Measurements from ENCODE around the gene AGO3.
"Not testable (repeated sequence)": the region's sequence is repeated elsewhere in the genome, so short reads cannot be mapped to it uniquely, and the experiment has no call there.

AGO3 gene

DNA sequence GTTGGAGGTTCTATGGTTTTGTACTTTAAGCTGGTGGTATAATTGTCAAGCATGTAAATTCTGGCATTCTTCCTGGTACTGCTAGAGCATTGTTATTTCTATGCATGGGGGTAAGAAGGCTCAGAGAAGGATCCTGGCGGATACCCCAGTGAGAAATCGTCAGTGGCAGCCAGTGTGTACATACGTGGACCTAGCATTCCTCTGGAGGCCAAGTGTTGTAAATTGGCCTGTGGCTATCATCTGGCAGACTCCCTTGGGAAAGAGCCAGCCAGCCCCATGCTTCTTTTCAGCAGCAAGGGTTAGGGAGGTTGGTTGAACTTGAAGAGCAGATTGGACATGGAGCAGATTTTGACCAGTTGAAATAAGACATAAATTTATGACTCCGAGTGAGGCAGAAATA is 5.2 kb upstream of the AGO3 start:
- no peak for DNase-seq (ENCODE audit: low spot score)

DNA sequence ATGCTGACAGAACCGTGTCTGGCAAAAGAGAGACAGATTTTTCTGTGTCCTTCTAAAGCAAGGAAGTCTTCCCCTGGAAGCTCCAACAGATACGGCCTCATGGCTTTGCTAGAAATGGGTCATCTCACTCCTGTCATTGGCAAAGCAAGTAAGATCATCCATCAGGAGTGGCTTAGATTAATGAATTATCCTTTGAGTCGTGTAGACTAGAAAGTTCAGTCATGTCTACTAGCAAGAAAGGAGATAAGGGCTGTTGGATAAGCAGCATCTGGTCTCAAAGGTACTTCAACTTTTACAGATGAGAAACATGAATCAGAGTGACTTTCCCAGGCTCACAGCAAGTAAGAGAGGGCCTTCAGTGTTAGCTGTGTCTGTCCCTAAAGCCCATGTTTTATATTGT is 3.4 kb upstream of the AGO3 start:
- no peak for DNase-seq (ENCODE audit: low spot score)

DNA sequence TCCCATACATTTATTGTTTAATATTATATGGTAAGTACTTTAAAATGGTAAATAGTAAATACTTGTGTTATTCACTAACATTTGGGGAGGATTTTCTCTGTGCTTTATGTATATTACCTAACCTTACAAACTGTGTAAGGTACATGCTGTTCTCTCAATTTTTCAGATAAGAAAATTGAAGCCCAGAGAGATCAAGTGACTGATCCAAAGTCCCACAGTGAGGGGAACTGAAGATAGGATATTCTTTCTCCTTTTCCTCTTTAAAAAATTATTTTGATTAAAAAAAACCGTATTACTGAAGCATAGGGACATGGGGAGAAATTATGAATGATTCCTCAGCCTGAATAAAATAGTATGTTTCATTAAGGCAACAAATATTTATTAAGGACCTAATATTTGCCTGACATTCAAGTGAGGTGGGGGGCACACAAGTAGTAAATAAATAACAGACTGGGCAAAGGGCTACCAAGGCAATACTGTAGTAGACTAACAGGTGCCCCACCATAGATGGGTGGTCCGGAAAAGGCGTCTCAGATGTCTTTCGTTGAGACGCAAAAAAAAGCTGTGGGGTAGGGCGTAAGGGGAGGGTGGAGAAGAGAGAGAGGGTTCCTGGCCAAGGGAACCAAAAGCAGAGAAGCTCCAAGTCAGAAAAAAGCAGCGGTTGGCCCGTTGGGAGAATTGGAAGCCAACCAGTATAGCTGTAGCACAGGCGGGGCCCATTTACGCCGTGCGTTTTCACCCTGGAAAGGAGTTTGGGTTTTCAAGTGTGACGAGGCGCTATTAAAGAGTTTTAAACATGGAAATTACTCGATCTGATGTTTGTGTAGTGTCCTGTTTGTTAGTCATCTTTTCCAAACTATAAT is 944 bp upstream of the AGO3 start:
- DNase-seq (ENCODE audit: low spot score): peak; percentile 61

DNA sequence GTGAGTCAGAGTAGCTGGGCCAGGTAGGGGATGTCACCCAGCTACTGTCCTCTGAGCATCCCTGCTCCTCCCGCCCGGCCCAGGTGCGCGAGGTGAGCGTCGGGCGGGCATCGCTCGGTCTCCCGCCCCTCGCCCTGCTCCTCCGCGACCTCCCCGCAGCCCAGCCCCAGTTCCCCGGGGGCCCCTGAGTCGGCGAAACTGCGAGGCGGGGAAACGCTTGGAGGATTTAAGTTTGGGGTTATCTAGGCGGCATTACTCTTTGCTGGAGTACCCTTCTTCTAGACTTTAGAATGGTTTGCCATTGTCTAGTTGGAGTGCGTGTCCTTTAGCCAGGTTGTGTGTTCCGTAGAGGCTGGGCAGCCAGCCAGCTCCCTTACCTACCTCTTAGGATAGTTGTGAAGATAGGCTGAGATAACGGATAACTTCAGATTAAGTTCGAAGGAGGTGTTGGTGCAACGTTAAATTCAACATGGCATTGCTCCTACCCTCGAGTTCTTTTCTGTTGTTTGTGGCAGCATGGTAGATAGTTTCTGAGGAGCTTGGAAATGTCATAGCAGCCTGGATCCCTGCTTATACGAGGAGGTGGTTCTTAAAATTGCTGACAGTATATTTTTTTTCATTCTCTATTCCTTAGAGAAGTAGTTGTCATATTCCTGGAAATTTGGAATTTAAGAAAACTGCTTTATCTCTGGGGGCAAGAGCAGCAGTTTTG is 697 bp downstream of the AGO3 start:
- DNase-seq (ENCODE audit: low spot score): peak; percentile 25

DNA sequence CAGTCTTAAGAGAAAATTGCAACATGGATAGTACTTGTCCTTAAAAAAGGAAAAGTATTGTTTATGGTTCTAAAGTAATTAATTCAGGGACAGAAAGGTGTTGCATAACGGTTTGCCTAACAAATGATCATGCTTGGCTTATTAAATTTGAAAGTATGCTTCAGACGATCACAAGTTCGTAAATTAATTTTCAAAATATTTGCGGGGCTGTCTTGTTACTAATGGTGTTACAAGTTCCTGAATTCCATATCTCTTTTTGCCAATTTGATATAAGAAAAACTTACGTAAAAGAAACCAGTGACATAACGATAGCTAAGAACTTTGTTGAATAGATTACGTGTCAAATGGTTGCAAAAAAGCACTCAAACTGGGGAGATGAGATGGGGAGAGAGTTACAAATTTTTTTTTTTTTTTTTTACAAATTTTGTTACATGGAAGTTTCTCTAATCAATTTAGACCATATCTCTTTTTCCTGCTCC is 1.3 kb downstream of the AGO3 start:
- DNase-seq (ENCODE audit: low spot score): no peak

DNA sequence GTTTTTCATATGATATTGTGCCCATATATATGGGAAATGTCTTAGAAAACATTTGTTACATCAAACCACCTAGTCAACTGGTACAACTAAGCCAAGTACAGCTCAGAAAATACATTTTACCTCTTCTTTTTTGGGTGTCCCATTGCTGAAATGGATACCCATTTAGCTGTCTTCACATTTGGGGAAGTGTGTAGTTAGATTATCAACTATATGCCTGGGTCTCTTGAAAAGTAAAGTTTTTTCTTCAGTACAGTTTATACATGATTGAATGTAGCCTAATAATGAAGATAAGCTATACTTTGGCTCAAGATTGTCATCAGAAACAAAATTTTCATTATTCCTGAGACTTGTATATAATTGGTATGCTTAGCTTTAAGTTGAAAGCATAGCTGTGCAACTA is 2.0 kb downstream of the AGO3 start:
- DNase-seq (ENCODE audit: low spot score): no peak

DNA sequence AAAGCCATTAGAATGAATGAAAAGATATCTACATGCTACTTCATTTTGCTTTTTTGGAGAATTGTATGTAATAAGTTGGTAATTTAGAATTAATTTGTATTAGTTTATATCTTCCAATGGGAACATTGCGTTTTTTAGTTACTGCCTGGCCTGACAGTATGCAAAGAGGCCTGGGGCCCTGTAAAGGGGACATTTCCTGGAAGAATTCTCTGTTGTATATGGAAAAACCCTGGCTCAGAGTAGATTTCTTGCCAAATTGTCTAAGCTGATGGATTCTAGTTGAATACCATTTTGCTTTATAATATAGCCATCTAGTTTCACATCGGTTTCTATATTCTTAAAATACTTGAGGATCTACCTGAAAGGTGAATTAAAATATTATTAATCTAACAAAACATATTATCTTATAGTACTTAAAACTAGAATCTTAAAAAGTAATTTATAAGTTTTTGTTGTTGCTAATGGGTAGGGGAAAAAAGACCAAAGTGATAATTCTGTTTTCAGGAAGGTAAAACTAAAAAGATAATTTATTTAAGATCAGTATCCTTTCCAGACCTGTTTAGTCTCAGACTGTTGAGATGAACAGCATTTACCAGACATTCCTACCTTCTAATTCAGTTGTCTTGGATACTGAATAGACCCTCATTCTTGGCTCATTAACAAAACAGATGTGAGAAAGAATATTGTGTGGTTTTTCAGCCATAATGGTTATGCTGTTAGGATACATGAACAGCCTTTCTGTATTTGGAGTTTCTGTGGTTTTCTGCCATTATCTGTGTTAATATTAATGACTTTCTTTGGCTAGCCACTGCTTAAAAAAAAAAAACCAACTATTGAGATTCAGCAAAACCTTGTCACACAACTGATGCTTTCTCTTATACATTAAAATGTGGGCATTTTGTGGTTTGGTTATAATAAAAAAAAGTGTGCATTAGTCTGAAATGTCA is 4.8 kb downstream of the AGO3 start:
- DNase-seq (ENCODE audit: low spot score): no peak

DNA sequence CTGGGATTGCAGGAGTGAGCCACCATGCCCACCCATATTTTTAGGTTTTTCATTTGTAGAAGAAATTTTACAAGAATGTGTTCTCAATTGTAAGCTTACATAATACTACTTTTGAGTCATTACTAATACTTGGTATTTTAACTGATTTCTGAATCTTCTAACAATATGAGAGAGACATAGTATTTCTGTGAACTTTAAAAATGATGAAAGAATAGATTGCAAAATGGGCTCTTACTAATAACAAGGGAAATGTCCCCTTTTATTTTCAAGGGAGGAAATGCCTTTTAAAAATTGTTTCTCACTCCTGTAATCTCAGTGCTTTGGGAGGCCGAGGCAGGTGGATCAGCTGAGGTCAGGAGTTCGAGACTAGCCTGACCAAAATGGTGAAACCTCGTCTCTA is 5.9 kb downstream of the AGO3 start:
- no peak for DNase-seq (ENCODE audit: low spot score)

DNA sequence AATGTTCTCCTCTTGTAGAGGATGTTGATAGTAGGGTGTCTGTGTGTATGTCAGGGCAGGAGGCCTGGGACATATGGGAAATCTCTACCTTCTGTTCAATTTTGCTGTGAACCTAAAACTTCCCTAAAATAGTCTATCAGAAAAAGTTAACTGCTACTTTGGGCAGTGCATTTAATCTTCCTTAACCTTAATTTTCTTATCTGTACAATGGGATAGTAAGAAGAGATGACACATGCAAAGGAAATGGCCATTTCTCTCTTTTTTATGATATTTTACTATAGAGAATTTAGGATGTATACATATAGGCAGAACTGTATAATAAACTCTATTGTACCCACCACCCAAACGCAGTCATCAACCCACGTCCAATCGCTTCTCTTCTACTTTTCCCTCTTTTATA is 8.6 kb downstream of the AGO3 start:
- no peak for DNase-seq (ENCODE audit: low spot score)

DNA sequence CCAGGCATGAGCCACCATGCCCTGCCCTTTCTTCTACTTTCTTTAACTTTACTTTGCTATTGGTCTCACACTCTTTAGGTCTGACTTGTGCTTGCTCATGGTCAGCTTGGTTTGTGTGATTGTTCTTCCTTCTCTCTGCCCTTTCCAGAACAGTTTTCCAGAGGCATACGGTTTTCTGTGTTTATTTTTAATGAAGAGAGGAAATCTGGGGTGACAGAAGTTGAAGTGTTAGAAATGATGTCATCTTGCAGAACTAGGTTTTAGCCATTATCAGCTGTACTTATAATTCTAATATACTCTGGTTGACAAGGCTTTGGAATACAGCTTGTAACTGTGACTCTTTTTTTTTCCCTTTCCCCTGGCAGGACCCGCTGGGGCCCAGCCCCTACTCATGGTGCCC is 14.4 kb downstream of the AGO3 start:
- DNase-seq (ENCODE audit: low spot score): no peak

DNA sequence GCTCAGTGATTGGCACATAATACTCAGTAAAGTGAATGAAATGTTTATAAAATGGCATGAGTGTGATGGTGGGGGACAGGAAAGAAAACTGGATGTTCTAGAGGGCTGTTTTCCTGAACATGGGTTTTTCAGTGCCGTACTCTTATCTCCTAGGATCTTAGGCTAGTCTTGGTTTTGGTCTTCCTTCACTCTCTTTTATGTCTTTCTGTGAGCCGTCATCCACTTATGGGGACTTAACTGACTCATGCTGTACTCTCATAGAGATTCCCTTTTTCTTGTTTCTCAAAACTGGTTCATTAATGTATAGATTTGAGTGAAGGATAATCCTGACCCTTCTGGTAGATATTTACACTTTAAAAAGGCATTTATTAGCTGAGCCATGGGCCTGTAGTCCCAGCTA is 16.6 kb downstream of the AGO3 start:
- no peak for DNase-seq (ENCODE audit: low spot score)

DNA sequence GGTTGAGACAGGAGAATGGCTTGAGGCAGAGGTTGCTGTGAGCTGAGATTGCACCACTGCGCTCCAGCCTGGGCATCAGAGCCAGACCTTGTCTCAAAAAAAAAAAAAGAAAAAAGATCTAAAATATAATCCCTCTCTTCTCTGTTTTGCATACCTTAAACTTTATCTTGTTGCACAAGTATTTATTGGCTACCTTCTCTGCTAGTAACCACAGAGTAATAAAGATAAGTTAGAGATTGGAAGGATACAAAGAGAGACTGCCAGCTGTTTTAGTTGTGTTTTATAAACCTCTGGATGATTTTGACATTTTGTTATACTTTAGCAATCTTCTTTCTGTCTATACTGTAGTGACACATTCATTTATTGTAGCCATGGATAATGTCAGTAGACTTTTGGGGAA is 27.7 kb downstream of the AGO3 start:
- no peak for DNase-seq (ENCODE audit: low spot score)

DNA sequence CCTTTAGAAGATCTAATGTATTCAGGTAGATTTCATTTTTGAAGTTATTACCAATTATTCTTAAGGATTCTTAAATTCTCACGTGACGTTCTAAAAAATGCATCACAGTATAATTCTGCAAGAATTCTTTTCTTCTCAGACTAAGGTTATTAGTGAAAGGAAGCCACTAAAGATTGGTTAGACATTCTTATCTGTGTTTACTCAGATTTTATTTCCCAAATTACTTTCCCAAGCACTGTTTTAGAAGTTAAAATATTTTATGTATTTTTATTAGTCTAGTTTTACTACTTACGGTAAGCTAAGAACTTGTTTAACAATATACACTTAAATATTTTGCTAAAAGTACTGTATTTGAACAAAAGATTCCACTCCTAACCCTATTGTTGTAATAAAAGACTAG is 28.4 kb downstream of the AGO3 start:
- no peak for DNase-seq (ENCODE audit: low spot score)

DNA sequence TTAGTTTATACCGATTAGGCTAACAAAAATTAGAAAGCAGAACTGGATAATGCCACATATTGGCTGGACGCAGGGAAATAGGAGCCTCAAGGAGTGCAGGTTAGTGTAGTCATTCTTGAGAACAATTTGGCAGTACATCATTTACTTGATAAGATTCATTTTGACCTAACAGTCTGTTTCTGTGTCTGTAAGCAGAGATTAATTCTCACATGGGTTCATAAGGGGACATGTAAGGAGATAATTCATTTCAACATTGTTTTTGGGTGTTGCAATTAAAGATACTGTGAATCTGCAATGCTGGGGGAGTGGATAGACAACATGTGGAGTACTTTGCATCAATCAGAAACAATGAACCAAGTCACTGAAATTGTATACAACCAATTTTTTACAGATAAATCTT is 32.0 kb downstream of the AGO3 start:
- DNase-seq (ENCODE audit: low spot score): no peak

DNA sequence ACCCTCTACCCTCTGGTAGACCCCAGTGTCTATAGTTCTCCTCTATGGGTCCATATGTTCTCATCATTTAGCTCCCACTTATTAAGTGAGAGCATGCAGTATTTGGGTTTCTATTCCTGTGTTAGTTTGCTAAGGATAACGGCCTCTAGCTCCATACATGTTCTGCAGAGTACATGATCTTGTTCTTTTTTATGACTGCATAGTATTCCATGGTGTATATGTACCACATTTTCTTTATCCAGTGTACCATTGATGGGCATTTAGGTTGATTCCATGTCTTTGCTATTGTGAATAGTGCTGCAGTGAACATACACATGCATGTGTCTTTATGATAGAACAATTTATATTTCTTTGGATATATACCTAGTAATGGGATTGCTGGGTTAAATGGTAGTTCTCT is 33.4 kb downstream of the AGO3 start:
- DNase-seq (ENCODE audit: low spot score): not testable (repeated sequence)

DNA sequence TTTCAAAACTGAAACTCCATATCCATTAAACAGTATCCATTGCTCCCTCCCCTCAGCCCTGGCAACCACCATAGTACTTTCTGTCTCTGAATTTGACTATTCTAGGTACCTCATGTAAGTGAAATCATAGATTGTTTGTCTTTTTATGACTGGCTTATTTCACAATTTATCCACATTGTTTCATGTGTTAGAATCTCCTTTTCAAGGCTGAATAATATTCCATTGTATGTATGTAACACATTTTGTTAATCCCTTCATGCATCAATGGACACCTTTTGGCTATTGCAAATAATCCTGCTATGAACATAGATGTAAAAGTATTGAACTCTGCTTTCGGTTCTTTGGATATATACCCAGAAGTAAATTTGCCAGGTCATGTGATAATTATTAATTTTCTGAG is 37.5 kb downstream of the AGO3 start:
- DNase-seq (ENCODE audit: low spot score): no peak

DNA sequence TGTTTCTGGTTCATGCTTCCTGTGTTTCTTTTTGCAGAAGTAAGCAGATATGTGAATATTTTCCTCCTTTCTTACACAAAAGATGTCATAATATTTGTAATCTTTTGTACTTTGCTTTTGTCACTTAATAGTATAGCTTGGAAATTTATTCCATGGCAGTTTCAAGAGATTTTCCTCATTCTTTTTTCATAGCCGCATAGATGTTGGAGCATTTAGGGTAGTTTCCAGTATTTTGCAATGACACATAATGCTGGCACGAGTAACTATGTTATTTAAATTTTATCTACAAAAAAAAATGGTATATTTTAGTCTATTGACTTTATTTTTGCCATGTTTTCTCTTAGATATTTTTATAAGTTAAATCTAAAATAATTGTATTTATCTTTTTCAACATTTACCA is 40.7 kb downstream of the AGO3 start:
- no peak for DNase-seq (ENCODE audit: low spot score)

DNA sequence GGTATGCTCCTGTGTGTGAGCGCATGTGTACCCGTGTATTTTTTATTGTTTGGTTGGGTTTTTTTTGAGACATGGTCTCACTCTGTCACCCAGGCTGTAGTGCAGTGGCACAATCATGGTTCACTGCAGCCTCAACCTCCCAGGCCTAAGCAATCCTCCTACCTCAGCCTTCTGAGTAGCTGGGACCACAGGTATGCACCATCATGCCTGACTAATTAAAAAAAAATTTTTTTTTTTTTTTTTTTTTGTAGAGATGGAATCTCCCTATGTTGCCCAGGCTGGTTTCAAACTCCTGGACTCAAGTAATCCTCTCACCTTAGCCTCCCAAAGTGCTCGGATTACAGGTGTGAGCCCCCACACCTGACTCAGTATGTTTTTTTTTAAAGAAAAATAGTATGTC is 41.7 kb downstream of the AGO3 start:
- DNase-seq (ENCODE audit: low spot score): not testable (repeated sequence)

DNA sequence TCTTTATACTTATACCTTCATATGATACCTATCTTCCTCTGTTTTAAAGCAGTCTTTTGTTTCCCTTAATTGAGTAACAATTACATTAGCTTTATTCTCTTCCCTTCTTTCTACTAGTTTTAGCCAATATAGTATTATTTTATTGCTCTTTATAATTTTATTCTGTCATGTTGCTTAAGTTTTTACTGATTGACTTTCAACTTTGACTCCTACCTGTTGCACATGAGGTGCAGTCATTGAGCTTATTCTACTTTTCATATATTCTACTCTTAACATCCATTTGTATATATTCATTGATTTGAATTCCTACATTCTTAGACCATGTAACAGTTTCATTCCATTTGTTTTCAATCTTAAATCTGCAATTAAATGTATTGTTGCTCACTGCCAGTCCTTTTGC is 49.2 kb downstream of the AGO3 start:
- DNase-seq (ENCODE audit: low spot score): no peak

DNA sequence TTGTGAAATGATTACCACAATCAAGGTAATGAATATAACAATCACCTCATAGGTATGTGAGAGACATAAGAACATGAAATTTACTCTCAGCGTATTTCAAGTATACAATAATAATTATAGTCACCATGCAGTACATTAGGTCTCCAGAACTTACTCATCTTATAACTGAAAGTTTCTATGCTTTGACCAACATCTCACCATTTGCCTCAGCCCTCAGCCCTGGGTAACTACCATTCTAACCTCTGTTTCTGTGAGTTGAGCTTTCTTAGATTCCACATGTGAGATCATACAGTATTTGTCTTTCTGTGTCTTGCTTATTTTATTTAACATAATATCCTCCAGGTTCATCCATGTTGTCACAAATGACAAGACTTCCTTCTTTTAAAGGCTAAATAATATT is 57.3 kb downstream of the AGO3 start:
- no peak for DNase-seq (ENCODE audit: low spot score)

DNA sequence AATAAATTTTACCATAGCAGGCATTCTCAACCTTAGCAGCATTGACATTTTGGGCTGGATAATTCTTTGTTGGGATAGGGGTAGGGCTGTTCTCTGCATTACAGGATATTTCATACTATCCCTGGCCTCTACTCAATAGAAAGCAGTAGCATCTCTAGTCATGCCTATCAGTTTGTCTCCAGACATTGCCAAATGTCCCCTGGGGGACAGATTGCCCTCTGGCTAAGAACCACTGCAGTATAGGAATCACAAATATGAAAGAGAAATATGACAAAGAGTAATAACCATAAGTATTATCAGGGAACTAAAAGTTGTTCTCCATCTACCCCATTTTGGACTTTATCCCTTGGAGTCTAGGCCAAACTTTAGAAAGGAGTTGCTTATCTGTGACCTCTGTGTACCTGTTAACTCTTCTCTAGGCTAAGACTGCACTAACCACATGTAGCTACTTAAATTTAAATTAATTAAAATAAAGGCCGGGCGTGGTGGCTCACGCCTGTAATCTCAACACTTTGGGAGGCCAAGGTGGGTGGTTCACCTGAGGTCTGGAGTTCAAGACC is 76.1 kb downstream of the AGO3 start:
- no peak for DNase-seq (ENCODE audit: low spot score)

DNA sequence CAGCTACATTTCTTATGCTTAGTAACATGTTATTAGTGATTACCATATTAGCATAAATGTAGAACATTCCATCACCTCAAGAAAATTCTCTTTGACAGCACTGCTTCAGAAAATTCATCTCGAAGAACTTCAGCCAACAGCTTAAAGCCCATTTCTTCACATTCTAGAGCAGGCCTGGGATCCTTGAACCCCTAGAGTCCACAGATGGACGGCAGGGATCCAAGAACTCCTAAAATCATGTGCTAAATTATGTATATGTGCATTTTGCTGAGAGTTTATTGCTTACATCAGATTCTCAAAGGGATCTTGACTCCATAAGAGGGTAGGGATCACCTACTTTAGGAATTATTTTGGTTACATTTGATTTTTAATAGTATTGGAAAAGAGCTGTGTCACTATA is 76.8 kb downstream of the AGO3 start:
- no peak for DNase-seq (ENCODE audit: low spot score)
